ENCODE data around the gene TEX14. TPM values are rescaled to one million over a fixed set of nuclear protein-coding genes. Genes with fewer than 3 reads are reported as not detected.
"Not testable (repeated sequence)": the region's sequence is repeated elsewhere in the genome, so short reads cannot be mapped to it uniquely, and the experiment has no call there.

Gene TEX14
- total RNA-seq, 1 donor from 2014 or later: not detected

GRCh38 chr17:58661499-58661898 is 30.3 kb downstream of the TEX14 start:
- TF ChIP-seq CTCF (IDR thresholded peaks at IDR 0.05) (no peak), POLR2AphosphoS5 (IDR thresholded peaks at IDR 0.05; ENCODE audit: insufficient read depth in 1 of 2, low read depth in 1 of 2) (no peak), POLR2A (IDR thresholded peaks at IDR 0.05) (no peak)
- Histone ChIP-seq H3K36me3 (no peaks in the 10 kb centered on the region), H3K9me3 (no peaks in the 10 kb centered on the region), H3K27me3 (no peaks in the 10 kb centered on the region), H3K27ac (no peak overlapping the region), H3K4me3 (no peak overlapping the region), H3K4me1 (peaks cover 5% of the 10 kb centered on the region)
- DNase-seq (ENCODE audit: extremely low spot score in 2 of 2): no peak
- intact Hi-C loops (cut with DNase I): no loop called here

- H3K9me3 ChIP-seq: no peaks in the 10 kb centered on the region
Observed at GRCh38 chr17:58660621-58661020, 31.2 kb downstream of the TEX14 start.

GRCh38 chr17:58659714-58660084 is 32.1 kb downstream of the TEX14 start:
- not testable (repeated sequence) for H3K4me1 ChIP-seq; H3K36me3 ChIP-seq; H3K27me3 ChIP-seq; DNase-seq (ENCODE audit: extremely low spot score in 2 of 2); H3K9me3 ChIP-seq
- Histone ChIP-seq H3K4me3 (peak overlapping the region; percentile 29 to 44), H3K27ac (peak overlapping the region; percentile 59)
- intact Hi-C loops (cut with DNase I): loop anchor here (2.0 kb wide), 1 partner anchor 27 kb away; no protein-coding TSS in a partner anchor

More at GRCh38 chr17:58660621-58661020, 31.2 kb downstream of the TEX14 start:
- Histone ChIP-seq H3K4me3 (no peak overlapping the region), H3K27ac (no peak overlapping the region), H3K36me3 (no peaks in the 10 kb centered on the region), H3K4me1 (peaks cover 5% of the 10 kb centered on the region), H3K27me3 (no peaks in the 10 kb centered on the region)
- TF ChIP-seq CTCF (IDR thresholded peaks at IDR 0.05) (no peak), POLR2AphosphoS5 (IDR thresholded peaks at IDR 0.05; ENCODE audit: insufficient read depth in 1 of 2, low read depth in 1 of 2) (no peak), POLR2A (IDR thresholded peaks at IDR 0.05) (no peak)
- no peak for DNase-seq (ENCODE audit: extremely low spot score in 2 of 2)
- intact Hi-C loops (cut with DNase I): no loop called here

GRCh38 chr17:58658804-58659713 is 32.8 kb downstream of the TEX14 start:
- peak; percentile 54 to 96 for TF ChIP-seq POLR2AphosphoS5 (IDR thresholded peaks at IDR 0.05; ENCODE audit: insufficient read depth in 1 of 2, low read depth in 1 of 2)
- no peak for TF ChIP-seq CTCF (IDR thresholded peaks at IDR 0.05)
- peak; percentile 92 for TF ChIP-seq POLR2A (IDR thresholded peaks at IDR 0.05)
- Histone ChIP-seq H3K4me3 (peak overlapping the region; percentile 29 to 44), H3K27me3 (no peaks in the 10 kb centered on the region), H3K4me1 (peaks cover 5% of the 10 kb centered on the region), H3K9me3 (no peaks in the 10 kb centered on the region), H3K36me3 (no peaks in the 10 kb centered on the region), H3K27ac (peak overlapping the region; percentile 59)
- intact Hi-C loops (cut with DNase I): loop anchor here (2.0 kb wide), 1 partner anchor 26 kb away; no protein-coding TSS in a partner anchor
- DNase-seq (ENCODE audit: extremely low spot score in 2 of 2): peak in 1 of 2 donors; percentile 92

GRCh38 chr17:58657962-58658803 is 33.7 kb downstream of the TEX14 start:
- not testable (repeated sequence) for H3K27me3 ChIP-seq; H3K9me3 ChIP-seq; DNase-seq (ENCODE audit: extremely low spot score in 2 of 2); H3K36me3 ChIP-seq; H3K4me1 ChIP-seq
- H3K27ac ChIP-seq: peak overlapping the region; percentile 59
- intact Hi-C loops (cut with DNase I): loop anchor here (2.0 kb wide), 1 partner anchor 25 kb away; no protein-coding TSS in a partner anchor
- peak overlapping the region in 1 of 2 donors; percentile 29 for H3K4me3 ChIP-seq
